Activated B cell treated with CpG ODN at 0.5 μM for 24 hours (primary cell): Measurements from ENCODE around the gene INSC. TPM values are rescaled to one million over a fixed set of nuclear protein-coding genes. Genes with fewer than 3 reads are reported as not detected.

Experiments
- ATAC-seq: fragments of 200-7000 bp; cut with Tn5 transposase; one replicate; pipeline ENCODE4 v1.10.0; 2021; ENCODE audit warnings: low read depth, mild to moderate bottlenecking, moderate library complexity
- CTCF ChIA-PET: fragments of 350-600 bp; sonication (Branson Sonifier 250); formaldehyde crosslinking; loops from one replicate; lab custom pipeline; 2021; ENCODE audit warnings: antibody characterized with exemption; lab: Charles Lee
- POLR2A ChIA-PET: fragments of 350-600 bp; sonication (Branson Sonifier 250); formaldehyde crosslinking; loops from one replicate; lab custom pipeline; 2021; ENCODE audit warnings: antibody characterized with exemption; lab: Charles Lee
- DNase-seq: peaks from one replicate; pipeline ENCODE4 v3.0.0; 2022
- H3K27ac Mint-ChIP-seq: one replicate; pipeline ENCODE4 v1.8.0; 2020; ENCODE audit warnings: mixed read lengths
- H3K27me3 Mint-ChIP-seq: one replicate; pipeline ENCODE4 v1.8.0; 2021; ENCODE audit warnings: mixed read lengths
- H3K36me3 Mint-ChIP-seq: one replicate; pipeline ENCODE4 v1.8.0; 2021; ENCODE audit warnings: low read depth, mixed read lengths
- H3K4me1 Mint-ChIP-seq: one replicate; pipeline ENCODE4 v1.8.0; 2021; ENCODE audit warnings: mixed read lengths
- H3K4me3 Mint-ChIP-seq: one replicate; pipeline ENCODE4 v1.8.0; 2020; ENCODE audit warnings: mild to moderate bottlenecking, mixed read lengths
- H3K9me3 Mint-ChIP-seq: one replicate; pipeline ENCODE4 v1.8.0; 2020; ENCODE audit warnings: mixed read lengths
- CTCF ChIP-seq: fragments of 200-600 bp; IDR thresholded peaks from one replicate; pipeline ENCODE4 v1.8.0; 2022; ENCODE audit warnings: antibody characterized with exemption, mild to moderate bottlenecking
- intact Hi-C: fragments of 100-400 bp; cut with micrococcal nuclease; formaldehyde crosslinking; loops from one replicate; pipeline ENCODE4 v1.15.1; 2024
- total RNA-seq: library from RNA; stranded (reverse); gene quantifications from 2 replicates; pipeline ENCODE4 v1.2.3, GENCODE V29; 2022

Gene INSC
- total RNA-seq, 1 donor from 2014 or later = not detected

DNA sequence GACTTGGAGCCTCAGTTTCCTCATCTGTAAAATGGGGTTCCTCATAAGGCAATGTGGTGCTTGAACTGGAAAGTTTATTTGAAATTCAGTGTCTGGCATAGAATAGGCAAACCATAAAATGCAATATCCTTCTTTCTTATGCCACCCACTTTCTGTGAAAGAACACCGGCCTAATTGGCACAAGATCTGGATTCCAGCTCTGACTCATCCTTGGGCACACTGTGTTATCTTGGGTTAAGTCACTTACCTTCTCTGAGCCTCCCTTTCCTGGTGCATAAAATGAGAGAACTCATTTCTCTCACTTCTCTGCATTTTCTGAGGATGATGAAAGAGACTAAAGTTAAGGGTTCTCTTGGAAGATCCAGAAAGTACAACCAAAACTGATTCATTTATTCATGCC lies 5.1 kb downstream of the INSC start:
- Mint-ChIP-seq H3K4me1 (peaks cover 25% of the 10 kb centered on the region), H3K27me3 (peaks cover 28% of the 10 kb centered on the region), H3K9me3 (no peaks in the 10 kb centered on the region), H3K27ac (no peak overlapping the region), H3K4me3 (no peak overlapping the region), H3K36me3 (no peaks in the 10 kb centered on the region)
- no peak for DNase-seq
- intact Hi-C loops = loop anchor here (10.0 kb wide), 1 partner anchor 1455 kb away; the partner anchor contains the start of gene FAR1
- no peak for ATAC-seq
- TF ChIP-seq CTCF = no peak
- ChIA-PET CTCF (no interaction called here), POLR2A (interaction anchor here (0.6 kb wide), 1 partner anchor 18 kb away, joined by 3 read pairs; no protein-coding TSS in a partner anchor)

DNA sequence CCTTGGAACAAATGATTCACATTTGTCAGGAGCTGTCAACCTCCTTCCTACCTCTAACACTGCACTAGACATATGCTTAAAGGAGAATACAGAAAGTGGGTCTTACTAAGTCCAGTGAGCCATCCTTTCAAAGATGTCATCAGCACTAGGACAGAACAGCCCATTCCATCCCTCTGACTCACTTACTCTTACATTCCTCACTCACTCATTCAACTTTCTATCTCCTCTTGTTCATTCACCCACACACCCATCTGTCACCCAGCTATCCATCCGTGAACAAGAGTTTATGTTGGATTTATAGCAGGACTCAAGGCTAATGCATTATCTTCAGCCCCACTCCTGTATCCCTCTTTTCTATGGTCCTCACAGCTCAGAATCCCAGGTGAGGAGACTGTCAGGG lies 9.1 kb downstream of the INSC start:
- no peak overlapping the region for H3K27ac Mint-ChIP-seq

GRCh38 chr11:15124528-15124927 lies 9.8 kb downstream of the INSC start:
- ChIA-PET POLR2A (no interaction called here), CTCF (interaction anchor here (1.3 kb wide), 1 partner anchor 22 kb away, joined by 3 read pairs; no protein-coding TSS in a partner anchor)
- TF ChIP-seq CTCF = no peak
- no peak for ATAC-seq
- Mint-ChIP-seq H3K36me3 (no peaks in the 10 kb centered on the region), H3K27me3 (peaks cover 19% of the 10 kb centered on the region), H3K4me1 (peaks cover under 1% of the 10 kb centered on the region), H3K4me3 (no peak overlapping the region), H3K9me3 (no peaks in the 10 kb centered on the region), H3K27ac (no peak overlapping the region)
- intact Hi-C loops = no loop called here
- DNase-seq = no peak

More for the DNA sequence above, 9.1 kb downstream of the INSC start:
- intact Hi-C loops = no loop called here
- Mint-ChIP-seq H3K36me3 (no peaks in the 10 kb centered on the region), H3K9me3 (no peaks in the 10 kb centered on the region), H3K27me3 (peaks cover 22% of the 10 kb centered on the region), H3K4me3 (no peak overlapping the region), H3K4me1 (peaks cover 4% of the 10 kb centered on the region)
- DNase-seq (no peak), ATAC-seq (no peak)
- no peak for TF ChIP-seq CTCF
- POLR2A ChIA-PET = no interaction called here
- CTCF ChIA-PET = interaction anchor here (1.6 kb wide), 1 partner anchor 22 kb away, joined by 6 read pairs; no protein-coding TSS in a partner anchor

- Mint-ChIP-seq H3K27ac (no peak overlapping the region), H3K4me3 (no peak overlapping the region), H3K36me3 (no peaks in the 10 kb centered on the region), H3K4me1 (no peaks in the 10 kb centered on the region), H3K27me3 (peaks cover 18% of the 10 kb centered on the region), H3K9me3 (no peaks in the 10 kb centered on the region)
- DNase-seq (no peak), ATAC-seq (no peak)
- ChIA-PET POLR2A (no interaction called here), CTCF (no interaction called here)
- no peak for TF ChIP-seq CTCF
- intact Hi-C loops = no loop called here
Measured at GRCh38 chr11:15127341-15127740, 12.6 kb downstream of the INSC start.

DNA sequence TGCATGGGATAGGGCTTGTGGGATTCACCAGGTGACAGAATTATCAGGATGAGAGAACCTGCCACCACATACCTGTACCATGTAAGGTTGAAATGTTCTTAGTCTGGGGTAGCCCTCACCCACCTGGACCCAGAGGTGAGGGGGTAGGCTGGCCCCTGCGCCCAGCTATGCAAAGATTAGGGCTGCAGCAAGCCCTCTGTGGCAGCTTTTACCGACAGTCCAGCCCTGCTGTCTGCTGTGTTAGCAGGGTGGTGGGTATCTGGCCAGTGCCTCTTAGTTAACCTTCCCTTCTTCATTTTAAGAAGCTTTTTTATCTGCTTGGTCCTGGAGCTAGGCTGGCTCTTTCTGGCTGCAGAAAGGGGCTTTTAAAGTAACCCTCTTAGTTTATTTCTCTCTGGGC lies 13.9 kb downstream of the INSC start:
- Mint-ChIP-seq H3K27me3 (peaks cover 20% of the 10 kb centered on the region), H3K4me1 (no peaks in the 10 kb centered on the region), H3K27ac (no peak overlapping the region), H3K4me3 (no peak overlapping the region), H3K9me3 (peaks cover 2% of the 10 kb centered on the region), H3K36me3 (no peaks in the 10 kb centered on the region)
- no peak for DNase-seq
- TF ChIP-seq CTCF = no peak
- ATAC-seq = no peak
- CTCF ChIA-PET = interaction anchor here (0.9 kb wide), 1 partner anchor 11 kb away, joined by 3 read pairs; no protein-coding TSS in a partner anchor
- intact Hi-C loops = no loop called here
- POLR2A ChIA-PET = no interaction called here
